Superior temporal gyrus (tissue), 1 donor: ENCODE measurements around the gene ZNF512B.
"Not testable (repeated sequence)": the region's sequence is repeated elsewhere in the genome, so short reads cannot be mapped to it uniquely, and the experiment has no call there.

Experiments used
- DNase-seq: peaks from one replicate; pipeline ENCODE4 v3.0.0-alpha.2; 2016; ENCODE audit errors: extremely low spot score

Gene ZNF512B, protein sequence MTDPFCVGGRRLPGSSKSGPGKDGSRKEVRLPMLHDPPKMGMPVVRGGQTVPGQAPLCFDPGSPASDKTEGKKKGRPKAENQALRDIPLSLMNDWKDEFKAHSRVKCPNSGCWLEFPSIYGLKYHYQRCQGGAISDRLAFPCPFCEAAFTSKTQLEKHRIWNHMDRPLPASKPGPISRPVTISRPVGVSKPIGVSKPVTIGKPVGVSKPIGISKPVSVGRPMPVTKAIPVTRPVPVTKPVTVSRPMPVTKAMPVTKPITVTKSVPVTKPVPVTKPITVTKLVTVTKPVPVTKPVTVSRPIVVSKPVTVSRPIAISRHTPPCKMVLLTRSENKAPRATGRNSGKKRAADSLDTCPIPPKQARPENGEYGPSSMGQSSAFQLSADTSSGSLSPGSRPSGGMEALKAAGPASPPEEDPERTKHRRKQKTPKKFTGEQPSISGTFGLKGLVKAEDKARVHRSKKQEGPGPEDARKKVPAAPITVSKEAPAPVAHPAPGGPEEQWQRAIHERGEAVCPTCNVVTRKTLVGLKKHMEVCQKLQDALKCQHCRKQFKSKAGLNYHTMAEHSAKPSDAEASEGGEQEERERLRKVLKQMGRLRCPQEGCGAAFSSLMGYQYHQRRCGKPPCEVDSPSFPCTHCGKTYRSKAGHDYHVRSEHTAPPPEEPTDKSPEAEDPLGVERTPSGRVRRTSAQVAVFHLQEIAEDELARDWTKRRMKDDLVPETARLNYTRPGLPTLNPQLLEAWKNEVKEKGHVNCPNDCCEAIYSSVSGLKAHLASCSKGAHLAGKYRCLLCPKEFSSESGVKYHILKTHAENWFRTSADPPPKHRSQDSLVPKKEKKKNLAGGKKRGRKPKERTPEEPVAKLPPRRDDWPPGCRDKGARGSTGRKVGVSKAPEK

DNA sequence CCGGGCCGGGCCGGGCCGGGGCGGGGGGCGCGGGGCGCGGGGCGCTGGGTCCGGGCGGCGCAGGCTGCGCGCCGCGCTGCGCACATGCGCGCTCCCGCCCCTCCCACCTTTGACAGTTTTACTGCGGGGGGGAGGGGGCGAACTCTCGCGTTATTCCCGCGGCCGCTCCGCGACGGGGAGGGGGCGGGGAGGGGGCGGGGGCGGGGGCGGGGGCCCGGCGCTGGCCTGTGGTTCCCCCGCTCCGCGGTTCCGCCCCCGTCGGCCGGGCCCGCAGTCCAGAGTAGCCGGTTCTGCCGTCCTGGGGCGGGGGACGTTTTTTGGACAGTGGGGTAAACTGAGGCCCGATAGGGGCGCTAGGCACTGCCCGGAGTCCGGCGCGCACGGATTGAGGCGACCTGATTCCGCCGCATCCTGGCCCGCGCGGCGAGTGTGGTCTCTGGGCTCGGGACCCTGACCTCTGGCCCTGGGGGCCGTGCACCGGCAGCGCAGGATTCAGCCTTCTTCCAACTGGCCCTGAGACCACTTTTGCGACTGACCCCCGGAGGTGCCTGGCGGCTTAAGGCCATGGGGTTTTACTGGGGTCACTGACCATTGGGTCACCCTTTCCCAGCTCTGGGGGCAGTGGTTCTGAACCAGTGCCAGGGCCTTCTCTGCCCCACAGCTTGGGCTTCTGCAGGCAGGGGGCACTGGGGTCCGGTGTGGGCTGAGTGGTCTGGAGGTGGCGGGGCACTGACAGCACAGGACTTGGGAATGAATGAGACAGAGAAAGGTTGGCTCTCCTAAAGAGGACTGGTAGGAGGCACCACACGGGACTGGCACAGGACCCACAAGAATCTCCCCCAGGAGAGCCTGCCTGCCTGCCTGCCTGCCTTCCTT, at the start of gene ZNF512B:
Gene ZNF512B (minus strand): TSS at position 93 of the 876 bp plus-strand sequence. CDS start 1,980 bp downstream, outside the sequence.
- DNase-seq, result no peak

DNA sequence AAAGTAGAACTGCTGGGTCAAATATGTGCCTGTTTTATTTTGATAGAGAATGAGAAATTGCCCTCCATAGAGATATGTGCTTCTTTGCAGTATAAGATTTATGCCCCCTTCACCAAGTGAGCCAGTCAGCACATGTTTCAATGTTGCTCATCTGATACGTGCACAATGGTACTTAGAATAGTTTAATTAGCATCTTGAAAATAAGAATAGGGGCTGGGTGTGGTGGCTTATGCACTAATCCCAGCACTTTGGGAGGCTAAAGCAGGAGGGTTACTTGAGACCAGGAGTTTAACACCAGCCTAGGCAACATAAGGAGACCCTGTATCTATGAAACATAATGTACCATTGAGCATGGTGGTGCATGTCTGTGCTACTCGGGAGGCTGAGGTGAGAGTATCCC, 45.9 kb upstream of the ZNF512B start:
- DNase-seq, result no peak

DNA sequence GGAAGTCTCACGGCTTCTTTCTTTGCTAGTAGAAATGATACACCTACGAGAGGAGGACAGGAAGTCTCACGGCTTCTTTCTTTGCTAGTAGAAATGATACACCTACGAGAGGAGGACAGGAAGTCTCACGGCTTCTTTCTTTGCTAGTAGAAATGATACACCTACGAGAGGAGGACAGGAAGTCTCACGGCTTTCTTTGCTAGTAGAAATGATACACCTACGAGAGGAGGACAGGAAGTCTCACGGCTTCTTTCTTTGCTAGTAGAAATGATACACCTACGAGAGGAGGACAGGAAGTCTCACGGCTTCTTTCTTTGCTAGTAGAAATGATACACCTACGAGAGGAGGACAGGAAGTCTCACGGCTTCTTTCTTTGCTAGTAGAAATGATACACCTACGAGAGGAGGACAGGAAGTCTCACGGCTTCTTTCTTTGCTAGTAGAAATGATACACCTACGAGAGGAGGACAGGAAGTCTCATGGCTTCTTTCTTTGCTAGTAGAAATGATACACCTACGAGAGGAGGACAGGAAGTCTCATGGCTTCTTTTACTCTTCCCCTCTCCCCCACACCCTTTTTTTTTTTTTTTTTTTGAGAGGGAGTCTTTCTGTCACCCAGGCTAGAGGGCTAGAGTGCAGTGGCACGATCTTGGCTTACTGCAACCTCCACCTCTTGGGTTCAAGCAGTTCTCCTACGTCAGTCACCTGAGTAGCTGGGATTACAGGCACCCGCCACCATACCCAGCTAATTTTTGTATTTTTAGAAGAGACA, 42.8 kb upstream of the ZNF512B start:
- not testable (repeated sequence) for DNase-seq

DNA sequence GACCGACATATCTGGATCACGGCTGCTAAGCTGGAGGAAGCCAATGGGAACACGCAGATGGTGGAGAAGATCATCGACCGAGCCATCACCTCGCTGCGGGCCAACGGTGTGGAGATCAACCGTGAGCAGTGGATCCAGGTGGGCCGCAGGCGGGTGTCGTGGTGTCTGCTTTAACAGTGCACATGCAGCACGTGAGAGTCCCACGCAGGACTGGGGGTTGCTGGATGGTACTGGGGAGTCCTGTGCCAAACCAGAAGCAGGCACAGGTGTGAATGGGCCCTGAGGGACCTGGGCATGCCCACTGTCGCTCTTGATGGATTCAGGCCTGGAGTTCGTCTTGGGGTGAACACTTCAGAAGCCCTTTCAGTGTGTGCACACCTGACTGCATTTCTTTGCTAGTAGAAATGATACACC, 41.6 kb upstream of the ZNF512B start:
- no peak for DNase-seq

DNA sequence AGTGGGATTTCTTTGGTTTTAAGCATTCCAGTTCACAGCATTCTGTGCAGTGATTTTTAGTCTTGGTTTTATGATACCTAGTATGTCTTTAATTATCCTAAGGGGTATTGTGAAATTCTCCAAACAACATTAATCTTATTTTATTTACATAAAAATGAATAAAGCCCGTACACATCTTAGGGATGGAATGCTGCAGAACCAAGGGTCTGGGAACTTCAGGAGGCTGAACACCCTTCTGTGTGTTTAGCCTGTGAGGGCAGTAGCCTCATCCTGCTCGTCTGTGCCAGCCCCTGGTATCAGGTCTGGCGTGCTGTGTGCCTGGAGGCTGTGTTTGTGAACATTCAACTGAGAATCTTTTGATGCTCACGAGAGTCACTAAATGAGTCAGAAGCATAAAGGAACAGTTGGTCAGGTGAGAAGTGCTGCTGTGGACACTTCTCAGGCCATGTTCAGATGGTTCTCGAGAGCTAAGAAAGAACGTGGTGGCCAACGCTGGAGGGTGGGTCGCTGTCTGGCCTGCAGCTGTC, 41.0 kb upstream of the ZNF512B start:
- DNase-seq, result no peak

DNA sequence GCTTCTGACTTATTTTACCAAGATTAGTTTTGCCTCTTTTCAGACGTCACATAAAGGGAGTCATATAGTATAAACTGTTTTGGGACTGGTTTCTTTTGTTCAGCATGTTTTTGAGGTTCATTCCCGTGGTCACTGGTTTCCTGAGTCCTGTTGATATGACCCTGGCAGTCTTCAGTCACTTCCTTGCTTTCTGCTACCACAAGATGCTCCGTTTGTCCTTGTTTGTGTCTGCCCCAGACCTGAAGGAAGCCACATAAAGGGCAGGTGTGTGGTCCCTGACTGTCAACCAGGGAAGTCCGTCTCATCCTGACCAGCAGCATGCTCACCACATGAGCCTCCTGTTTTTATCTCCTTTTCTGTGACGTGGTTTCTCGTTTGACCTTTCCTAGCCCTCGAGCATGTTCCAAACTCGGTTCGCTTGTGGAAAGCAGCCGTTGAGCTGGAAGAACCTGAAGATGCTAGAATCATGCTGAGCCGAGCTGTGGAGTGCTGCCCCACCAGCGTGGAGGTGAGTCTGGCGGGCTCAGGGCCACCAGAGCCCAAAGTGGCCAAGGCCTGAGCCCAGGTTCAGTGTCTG, 40.2 kb upstream of the ZNF512B start:
- no peak for DNase-seq

DNA sequence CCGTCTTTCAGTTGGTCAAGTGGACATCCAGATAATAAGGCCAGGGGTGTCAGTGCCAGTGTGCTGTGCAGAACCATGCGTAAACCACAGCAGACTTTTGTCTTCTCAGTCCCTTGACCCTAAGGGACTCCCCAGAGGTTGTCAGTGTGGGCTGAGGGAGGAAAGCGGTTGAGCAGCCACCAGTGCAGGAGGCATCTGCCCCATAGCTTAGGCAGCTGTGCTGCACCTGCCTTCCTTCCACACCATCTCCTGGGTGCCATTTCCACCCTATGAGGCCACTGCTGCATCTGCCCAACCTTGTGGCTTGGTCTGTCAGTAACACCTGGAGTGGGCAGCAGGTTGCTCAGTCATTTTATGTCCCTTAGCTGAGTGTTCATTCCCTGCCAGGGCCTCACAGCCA, 37.2 kb upstream of the ZNF512B start:
- DNase-seq, result no peak

DNA sequence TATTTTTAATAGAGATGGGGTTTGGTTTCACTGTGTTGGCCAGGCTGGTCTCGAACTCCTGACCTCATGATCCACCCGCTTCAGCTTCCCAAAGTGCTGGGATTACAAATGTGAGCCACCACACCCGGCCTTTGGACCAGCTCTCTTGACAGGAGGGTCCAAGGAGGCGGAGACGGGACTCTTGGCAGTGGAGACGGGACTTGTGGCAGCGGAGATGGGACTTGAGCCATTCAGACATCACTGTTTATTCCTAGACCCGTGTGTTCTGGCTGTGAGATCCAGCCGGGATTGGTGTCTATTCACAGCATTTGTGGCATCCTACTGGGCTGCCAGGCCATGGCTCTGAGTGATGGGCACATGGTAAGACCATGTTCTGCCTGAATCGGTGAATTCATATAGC, 36.8 kb upstream of the ZNF512B start:
- DNase-seq, result no peak

DNA sequence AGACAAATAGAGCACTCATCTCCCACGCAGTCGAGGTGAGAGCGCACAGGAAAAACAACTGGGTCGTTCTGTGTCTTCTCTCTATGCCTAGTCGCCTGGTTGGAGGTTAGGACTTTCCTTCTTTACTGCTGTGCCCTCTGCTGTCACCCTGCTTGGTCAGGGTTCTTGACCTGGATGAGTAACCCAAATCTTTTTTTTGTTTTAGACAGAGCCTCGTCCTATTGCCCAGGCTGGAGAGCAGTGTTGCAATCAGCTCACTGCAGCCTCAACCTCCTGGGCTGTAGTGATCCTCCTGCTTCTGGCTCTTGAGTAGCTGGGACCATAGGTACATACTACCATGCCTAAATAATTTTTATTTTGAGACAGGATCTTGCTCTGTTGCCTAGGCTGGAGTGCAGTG, 35.7 kb upstream of the ZNF512B start:
- no peak for DNase-seq

DNA sequence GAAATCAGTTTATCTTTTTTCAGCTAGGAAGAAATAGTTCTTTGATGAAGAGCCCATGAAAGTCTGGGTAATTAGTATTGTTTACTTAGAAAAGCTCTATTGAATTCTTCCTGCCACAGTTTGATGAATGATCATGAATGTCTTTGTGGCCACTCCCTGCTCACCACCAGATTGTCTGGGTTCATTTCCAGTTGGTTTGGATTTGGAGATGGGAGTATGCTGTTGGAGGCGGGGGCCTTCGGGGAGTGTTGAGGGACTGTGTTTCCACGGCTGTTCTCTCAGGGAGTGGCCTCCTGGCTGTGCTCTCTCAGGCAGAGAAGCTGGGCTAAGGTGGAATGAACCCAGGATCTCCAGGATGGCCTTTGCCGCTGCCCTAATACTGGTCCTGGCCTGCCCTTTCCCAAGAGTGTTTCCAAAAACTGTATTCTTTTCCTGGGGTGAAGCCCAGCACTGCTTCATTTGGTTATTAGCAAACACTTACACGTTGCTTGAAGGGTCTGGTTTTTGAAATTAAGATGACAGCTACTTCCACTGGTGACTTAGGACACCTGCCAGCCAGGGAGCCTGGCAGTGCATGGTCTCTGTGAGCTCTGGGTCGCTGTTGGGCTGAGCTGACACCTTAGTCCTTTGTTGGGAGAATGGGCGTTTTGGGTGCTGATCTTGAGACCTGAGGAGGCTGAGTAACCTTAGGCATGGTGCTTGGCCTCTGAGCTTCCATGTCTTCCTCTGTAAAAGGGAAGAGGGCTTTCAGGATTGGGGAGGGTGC, 34.4 kb upstream of the ZNF512B start:
- DNase-seq, result no peak

DNA sequence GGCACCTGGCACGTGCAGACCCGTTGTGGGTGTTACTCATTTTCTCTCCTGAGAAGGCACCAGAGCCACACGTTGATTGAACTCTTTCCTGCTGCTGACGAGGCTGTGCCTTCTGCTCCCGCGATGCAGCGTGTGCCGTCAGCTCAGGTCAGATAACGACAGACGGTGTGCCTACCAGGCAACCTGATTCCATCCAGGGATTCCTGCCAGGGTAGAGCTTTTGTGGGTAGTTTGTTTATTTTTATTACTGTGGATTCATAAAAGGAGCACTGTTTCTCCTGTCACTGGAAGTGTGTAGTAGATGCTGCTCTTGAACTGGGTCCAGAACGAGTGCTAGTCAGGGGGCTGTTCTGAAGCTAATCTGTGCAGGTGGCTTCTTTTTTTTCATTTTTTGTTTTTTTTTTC, 31.9 kb upstream of the ZNF512B start:
- DNase-seq, result no peak

DNA sequence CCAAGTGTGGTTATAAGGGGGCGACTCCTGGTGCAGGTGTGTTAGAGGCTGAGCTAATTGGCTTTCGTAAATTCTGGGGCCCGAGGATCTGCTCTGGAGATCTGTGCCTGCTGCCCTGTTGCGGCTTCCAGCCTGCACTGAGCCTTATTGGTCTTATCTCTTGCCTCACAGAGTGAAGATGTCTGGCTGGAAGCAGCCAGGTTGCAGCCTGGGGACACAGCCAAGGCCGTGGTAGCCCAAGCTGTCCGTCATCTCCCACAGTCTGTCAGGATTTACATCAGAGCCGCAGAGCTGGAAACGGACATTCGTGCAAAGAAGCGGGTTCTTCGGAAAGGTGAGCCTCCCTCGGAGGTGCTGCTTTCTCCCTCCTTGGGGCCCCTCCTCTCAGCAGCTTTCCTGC, 31.2 kb upstream of the ZNF512B start:
- DNase-seq, result no peak

DNA sequence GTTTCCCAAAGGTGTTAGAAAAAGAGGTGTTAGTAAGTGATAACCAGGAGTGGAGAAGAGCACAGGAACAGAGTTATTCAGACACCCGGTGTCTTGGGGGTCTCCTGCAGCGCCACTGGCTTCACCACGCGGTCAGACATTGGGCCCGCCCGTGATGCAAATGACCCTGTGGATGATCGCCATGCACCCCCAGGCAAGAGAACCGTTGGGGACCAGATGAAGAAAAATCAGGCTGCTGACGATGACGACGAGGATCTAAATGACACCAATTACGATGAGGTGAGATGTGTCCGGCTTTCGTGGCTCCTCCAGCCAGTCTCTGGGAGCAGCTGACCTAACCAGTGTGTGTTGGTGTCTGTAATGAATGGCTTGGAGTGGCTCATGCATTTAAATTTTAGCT, 13.2 kb upstream of the ZNF512B start:
- no peak for DNase-seq

DNA sequence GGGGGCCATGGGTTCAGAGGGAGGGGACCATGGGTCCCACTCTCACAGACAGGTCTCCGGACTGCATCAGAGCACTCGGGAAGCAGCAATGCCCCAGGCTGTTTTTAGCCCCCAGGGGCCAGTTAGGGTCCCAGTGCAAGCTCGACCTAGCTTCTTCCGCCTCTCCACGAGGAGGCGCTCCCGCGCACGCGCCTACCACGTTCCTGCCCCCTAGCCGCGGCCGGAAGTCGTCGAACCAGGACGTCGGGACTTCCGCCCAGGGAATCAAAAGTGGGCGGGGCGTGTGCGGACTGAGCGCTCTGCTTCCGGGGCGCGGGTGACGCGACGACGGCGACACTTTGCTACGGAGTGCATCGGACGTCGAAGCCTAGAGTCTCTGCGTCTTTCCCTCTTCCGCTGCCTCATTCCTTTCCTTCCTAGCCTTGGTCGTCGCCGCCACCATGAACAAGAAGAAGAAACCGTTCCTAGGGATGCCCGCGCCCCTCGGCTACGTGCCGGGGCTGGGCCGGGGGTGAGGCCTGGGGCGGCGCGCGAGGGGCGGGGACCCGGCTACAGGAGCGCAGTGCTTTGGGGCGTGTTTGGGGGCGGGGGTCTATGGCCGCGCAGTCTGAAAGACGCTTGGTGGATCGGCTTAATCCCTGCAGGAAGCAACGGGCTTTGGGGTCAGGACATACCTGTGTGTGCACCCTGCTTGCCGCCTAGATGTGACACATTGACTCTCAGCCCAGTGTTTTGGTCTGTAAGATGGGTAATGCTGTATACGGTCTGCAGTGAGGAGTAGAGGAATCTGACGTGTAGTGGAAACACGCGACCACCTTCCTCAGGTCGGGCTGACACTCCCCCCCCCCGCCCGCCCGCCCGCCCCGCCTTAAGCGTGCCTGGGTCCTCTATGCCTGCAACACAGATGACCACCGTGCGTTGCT, 11.3 kb upstream of the ZNF512B start, which contains the start of gene PRPF6:
Gene PRPF6 (plus strand): TSS at position 327 of the 923 bp plus-strand sequence. CDS start 114 bp downstream, at position 441.
- peak; percentile 97 for DNase-seq

DNA sequence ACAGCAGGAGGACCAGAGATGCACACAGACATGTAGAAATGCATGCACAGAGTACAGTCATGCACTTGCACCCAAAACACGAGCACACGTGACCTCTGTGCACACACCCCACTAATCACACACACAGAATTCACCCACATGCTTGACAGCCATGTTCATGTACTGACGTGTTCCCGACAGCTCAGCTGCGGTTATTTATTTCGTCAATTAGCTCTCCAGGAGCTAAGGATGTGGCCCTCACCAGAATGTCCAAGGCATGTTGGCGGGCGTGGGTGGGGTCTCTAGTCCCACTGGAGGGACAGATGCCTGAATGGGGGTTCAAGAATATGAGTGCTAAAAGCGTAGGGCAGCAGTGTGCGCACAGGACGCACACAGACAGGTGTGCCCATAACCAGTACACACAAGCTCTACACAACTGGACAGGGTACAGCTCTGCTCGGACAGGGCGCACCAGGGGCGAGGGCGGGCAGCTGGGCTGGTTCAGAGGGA, 10.6 kb upstream of the ZNF512B start:
- no peak for DNase-seq

DNA sequence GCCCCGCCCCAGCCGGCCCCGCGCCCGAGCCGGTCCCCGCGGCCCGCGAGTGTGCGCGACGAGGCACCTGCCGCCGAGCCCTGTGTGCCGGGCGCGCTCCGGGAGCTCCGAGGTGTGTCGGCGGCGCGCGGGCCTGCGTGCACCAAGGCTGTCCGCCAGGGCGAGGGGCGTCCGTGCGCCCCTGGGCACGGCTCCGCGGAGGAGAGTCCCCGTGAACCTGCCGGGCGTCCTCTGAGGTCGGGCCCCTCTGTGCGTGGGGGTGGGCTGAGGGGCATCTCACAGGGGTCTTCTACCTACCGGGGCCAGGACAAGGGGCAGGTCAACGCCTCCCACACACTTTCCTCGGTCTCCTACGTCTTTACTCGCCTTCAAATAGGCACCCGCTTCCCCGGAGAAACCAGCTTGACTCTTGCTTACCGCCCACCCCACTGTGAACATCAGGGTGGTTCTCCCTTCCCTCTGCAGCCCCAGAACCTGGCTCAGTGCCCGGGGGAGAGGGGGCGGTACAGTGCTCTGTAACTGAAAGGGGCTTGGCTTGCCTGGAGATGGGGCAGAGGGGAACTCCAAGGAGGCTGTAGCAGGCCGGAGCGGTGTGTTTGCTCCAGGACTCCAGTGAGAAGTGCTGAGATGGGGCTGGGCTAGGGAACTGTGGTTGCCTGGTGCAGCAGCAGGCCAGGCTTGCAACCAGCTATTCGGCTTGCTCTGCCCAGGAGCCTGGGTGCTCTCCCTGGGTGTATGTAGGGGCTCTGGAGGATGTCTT, 10.0 kb upstream of the ZNF512B start, which contains the start of gene SAMD10:
Gene SAMD10 (minus strand): TSS at position 86 of the 760 bp plus-strand sequence. CDS start 175 bp downstream, outside the sequence.
- peak; percentile 19 for DNase-seq

DNA sequence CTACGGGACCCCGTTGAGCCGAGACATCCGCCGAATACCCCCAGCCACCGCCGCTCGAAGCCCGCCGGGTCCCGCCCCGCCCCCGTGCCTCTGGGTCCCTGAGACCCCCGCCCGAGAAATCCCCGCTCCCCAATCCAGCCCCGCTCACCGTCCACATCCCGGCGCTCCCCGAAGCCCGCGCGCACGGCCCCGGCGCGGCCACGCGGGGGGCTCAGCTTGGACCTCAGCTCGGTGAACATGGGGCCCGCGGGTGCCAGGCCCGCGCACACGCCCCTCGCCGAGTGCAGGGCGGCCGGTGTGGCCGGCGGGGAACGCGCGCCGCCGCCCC, 9.5 kb upstream of the ZNF512B start:
- no peak for DNase-seq
